Stimulated activated CD4-positive, alpha-beta T cell treated with anti-CD3 and anti-CD28 coated beads, Interleukin-12 subunit alpha, Interleukin-12 subunit beta, amount 100 ng/mL, for 4 hours (primary cell): ENCODE measurements around the gene CALHM3.
"Not testable (repeated sequence)": the region's sequence is repeated elsewhere in the genome, so short reads cannot be mapped to it uniquely, and the experiment has no call there.

Experiments
- DNase-seq: peaks from one replicate; pipeline ENCODE4 v3.0.0-alpha.2; 2020

CALHM3 gene

GRCh38 chr10:103479135-103479534 lies at the start of gene CALHM3:
Gene CALHM3, minus strand, starts transcription at chr10:103479240. Its CDS starts 208 bp downstream, at chr10:103479032.
- no peak for DNase-seq

DNA sequence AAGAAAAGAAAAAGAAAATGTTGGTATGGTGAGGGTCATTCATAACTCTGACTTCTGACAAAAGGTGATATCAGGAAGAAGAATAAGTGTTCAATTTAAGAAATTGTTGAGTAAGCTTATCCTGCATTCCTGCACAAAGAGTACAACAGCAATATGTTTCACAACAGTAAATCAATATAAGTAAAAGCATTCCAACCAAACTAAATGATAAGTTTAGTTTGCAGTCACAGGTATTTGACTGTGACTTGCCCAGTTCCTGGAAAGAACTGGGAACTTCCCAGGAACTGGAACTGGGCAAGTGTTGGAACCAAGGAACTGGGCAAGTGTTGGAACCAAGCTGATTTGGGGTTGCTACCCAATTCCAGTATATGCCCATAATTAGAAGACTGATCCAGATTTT lies 49.5 kb upstream of the CALHM3 start:
- no peak for DNase-seq

GRCh38 chr10:103527476-103527875 lies 48.4 kb upstream of the CALHM3 start:
- DNase-seq: not testable (repeated sequence)

GRCh38 chr10:103525901-103526300 lies 46.9 kb upstream of the CALHM3 start:
- DNase-seq: no peak

- no peak for DNase-seq
Observed at GRCh38 chr10:103523683-103524082, 44.6 kb upstream of the CALHM3 start.

- DNase-seq: not testable (repeated sequence)
Observed at GRCh38 chr10:103522006-103522405, 43.0 kb upstream of the CALHM3 start.

DNA sequence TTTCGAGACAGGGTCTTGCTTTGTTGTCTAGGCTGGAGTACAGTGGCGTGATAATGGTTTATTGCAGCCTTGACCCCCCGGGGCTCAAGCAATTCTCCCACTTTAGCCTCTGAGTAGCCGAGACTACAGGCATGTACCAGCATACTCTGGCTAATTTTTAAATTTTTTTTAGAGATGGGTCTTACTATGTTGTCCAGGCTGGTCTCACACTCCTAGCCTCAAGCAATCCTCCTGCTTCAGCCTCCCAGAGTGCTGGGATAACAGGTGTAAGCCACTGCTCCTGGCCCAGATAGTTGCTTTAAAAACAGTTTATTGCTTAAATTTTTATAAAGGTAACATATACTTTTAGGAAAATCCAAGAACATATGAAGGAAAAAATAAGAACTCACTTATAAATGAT lies 40.8 kb upstream of the CALHM3 start:
- DNase-seq: no peak

DNA sequence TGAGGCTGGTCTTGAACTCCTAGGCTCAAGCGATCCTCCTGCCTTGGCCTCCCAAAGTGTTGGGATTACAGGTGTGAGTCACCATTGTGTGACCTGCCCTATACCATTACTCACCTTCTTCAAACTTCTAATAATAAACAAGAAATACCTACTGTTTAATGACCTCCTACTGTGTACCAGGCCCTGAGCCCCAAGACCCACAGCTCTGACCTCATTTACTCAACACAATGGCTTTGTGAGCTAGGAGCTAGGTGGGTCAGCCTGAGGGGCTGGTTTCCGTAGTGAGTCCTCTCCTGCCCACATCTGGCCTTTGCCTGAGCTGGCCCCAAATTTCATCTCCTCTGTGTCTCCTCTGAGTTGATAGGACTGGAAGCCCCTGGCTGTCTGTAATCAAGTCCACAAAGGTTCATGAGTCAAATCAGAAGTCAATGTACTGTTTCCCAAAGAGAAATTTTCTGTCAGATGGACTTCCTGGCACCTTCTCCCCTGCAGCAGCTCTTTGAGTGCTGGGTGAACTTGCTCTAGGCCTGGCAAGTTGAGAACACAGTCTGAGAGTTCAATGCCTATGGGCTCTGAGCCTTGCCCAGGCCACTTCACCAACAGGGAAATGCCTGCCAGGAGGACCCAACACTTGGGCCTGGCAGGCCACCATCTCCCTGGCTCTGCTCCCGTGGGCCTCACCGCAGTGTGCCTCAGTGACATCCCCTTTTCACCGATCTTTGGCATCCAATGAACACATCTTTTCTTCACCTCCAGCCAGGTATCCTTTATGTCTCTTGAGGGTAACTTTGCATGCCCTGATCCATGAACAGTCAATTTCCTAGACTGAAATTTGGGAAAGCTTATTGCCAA lies 38.4 kb upstream of the CALHM3 start:
- no peak for DNase-seq

DNA sequence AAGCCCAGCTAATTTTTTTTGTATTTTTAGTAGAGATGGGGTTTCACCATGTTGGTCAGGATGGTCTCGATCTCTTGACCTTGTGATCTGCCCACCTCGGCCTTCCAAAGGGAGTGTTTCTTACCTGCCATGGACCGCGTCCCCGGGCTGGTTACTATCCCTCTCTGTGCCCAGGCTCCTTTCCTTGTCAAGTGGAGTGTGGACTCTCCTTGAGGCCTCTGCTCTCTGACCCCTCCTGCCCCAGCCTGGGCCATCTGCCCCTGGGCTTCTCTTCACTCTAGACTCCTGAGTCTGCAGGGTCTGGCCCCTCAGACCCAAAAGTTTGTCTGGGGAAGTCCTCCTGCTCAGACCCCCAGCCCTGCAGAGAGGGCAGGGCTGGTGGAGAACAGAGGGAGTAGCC lies 35.2 kb upstream of the CALHM3 start:
- DNase-seq: no peak

DNA sequence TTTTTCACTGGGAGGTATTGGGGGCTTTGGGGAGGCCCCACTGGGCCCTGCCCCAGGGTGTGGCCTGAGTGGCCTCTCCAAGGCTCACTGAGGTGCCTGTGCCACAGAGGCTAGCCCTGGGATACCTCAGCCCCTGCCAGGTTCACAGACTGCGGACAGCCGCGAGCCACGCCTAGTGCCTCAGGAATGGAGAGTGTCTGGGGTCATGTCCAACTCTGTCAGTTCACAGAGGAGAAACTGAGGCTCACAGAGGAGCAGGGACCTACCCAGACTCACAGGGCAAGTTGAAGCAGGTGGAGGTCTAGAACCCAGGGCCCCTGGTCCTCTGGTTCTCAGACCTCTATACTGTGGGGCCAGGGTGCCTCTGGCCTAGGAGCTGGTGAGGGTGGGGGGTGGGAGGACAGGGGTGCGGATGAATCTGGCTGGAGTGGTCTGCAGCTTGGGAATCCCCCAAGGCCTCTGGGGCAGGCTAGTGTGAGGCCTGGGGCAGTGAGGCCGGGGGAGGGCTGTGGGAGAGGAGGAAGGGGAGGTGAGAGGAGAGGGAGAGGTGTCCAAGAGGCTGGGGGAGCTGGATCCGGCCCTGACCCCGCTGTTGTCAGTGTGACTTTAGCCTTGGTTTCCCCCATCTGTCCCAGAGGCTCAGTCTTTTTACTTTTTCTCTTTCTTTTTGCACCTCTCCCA lies 34.5 kb upstream of the CALHM3 start:
- no peak for DNase-seq

DNA sequence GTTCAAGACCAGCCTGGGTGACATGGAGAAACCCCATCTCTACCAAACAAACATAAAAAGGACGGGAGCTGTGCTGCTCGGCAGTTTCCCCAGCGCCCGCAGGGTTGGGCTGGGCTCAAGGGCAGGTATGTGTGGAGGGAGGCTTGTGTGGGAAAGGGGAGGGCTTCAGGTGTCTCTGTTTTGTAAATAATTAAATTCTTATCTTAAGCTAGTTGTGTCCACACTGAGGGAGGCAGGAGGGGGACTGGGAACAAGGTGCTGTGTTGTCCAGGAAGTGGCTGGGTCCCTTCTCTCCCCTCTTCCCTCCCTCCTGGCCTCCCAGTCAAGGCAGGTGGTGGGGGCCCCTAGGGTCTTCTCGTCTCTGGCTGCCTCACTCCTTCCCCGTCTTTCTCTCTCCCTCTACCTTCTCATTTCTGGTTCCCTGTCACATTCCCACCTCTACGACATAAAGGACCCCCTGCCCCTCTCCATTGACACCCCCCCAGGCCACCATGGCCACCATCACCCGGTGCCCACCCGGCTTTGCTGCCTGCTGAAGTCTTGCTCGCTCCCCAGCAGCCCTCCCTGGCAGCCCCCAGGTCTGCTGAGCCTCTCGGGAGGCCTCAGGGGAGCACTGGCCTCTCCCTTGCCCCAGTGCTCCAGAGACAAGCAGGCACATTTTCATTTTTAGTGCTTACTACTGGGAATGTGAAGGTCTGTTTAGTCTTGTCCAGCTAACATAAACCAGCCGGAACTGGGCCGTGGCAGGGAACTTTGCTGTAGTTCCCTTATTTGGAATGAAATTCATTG lies 33.7 kb upstream of the CALHM3 start:
- DNase-seq: no peak

- no peak for DNase-seq
Observed at GRCh38 chr10:103512166-103512565, 33.1 kb upstream of the CALHM3 start.

DNA sequence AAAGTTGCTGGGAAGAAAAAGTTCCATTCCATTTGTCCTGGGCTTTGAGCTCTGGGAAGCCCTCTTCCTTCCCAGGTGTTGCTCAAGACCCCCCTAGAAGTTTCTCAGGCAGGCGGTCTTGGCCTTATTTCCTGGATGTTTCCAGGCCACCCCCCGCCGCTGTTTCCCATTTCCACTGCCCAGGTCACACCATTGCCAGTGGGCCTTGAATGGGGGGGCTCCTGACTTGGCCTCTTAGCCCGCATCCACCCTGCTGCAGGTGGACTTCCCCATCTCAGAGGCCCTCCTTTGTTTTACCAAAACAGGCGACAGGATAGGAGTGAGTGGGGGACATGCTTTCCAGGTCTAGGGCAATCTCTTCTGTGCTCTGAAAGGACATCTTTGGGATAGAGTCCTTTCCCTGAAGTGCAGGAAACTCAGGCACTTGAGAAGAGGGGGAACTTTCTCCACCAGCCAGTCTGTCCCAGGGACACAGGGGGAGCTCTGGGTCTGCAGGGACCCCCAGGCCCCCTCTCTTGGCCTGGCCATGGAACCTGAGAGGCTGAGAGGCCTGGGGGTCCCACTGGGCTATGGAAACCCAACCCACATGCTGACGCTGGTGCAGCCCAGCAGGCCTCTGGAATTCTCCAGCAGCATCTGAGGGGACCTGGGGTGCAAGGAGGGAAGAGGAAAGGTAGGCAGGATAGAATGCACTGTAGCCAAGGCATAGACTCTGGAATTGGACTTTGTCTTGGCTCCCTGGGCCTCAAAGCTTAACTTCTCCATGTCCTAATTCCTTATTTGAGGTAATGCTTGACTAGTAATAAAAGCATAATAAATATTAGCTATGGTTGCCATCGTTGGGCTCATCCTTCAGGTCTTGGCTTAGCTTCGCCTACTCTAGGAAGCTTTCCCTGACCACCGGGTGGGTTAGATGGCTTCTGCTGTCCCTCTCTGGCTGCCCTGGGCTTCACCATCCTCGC lies 32.0 kb upstream of the CALHM3 start:
- DNase-seq: no peak

- no peak for DNase-seq
Observed at GRCh38 chr10:103510046-103510685, 31.1 kb upstream of the CALHM3 start.

GRCh38 chr10:103507235-103508191 lies 28.5 kb upstream of the CALHM3 start:
- DNase-seq: no peak

DNA sequence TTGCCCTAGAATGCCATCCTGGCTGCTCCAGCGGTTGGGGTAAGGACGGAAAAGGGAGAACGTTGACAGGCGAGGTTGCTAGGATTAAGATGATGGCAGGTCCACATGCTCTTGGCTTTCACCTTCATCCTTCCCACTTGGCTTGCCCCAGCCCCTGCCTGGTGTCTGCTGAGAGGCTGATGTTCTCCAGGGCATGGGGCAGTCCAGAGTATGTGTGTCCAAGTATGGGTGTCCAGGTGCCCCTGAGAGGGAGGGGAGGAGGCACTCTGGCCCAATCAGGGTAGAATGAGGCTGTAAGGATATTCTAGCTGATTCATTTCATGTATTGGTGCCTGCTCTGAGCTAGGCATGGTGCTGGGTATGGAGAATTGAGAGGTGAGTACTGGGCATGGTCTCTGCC lies 27.0 kb upstream of the CALHM3 start:
- DNase-seq: no peak

GRCh38 chr10:103504181-103504783 lies 25.2 kb upstream of the CALHM3 start:
- DNase-seq: no peak

DNA sequence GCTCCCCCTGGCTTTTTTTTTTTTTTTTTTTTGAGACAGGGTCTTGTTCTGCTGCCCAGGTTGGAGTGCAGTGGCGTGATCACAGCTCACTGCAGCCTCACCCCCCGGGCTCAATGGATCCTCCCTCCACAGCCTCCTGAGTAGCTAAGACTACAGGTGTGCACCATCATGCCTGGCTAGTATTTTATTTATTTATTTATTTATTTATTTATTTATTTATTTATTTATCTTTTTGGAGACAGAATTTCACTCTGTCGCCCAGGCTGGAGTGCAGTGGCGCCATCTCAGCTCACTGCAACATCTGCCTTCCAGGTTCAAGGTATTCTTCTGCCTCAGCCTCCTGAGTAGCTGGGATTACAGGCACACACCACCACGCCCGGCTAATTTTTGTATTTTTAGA lies 24.7 kb upstream of the CALHM3 start:
- not testable (repeated sequence) for DNase-seq

GRCh38 chr10:103502849-103503660 lies 24.0 kb upstream of the CALHM3 start:
- no peak for DNase-seq
